Effector CD8-positive, alpha-beta T cell (primary cell): ENCODE data around the gene IRX3.

Source experiments
- DNase-seq: peaks from one replicate; lab custom pipeline; 2025; lab: John Stamatoyannopoulos, UW

The IRX3 gene

GRCh38 chr16:54290833-54291655 lies 4.5 kb upstream of the IRX3 start:
- no peak for DNase-seq

GRCh38 chr16:54289945-54290832 lies 3.6 kb upstream of the IRX3 start:
- no peak for DNase-seq

GRCh38 chr16:54289242-54289944 lies 2.8 kb upstream of the IRX3 start:
- no peak for DNase-seq

GRCh38 chr16:54288835-54289241 lies 2.3 kb upstream of the IRX3 start:
- no peak for DNase-seq

GRCh38 chr16:54288030-54288834 lies 1.6 kb upstream of the IRX3 start:
- no peak for DNase-seq

GRCh38 chr16:54287131-54288029 lies 793 bp upstream of the IRX3 start:
- DNase-seq: no peak

GRCh38 chr16:54286090-54286365 lies 559 bp downstream of the IRX3 start:
- DNase-seq: no peak

- DNase-seq: no peak
Observed at GRCh38 chr16:54285414-54286089, 1.0 kb downstream of the IRX3 start.

GRCh38 chr16:54284931-54285413 lies 1.6 kb downstream of the IRX3 start:
- DNase-seq: no peak

- no peak for DNase-seq
Observed at GRCh38 chr16:54284319-54284930, 2.2 kb downstream of the IRX3 start.

GRCh38 chr16:54283725-54284318 lies 2.8 kb downstream of the IRX3 start:
- DNase-seq: no peak

GRCh38 chr16:54282928-54283724 lies 3.5 kb downstream of the IRX3 start:
- no peak for DNase-seq

GRCh38 chr16:54282202-54282927 lies 4.2 kb downstream of the IRX3 start:
- no peak for DNase-seq

GRCh38 chr16:54281535-54282201 lies 4.9 kb downstream of the IRX3 start:
- DNase-seq: no peak

- no peak for DNase-seq
Observed at GRCh38 chr16:54280751-54281150, 5.8 kb downstream of the IRX3 start.

- DNase-seq: no peak
Observed at GRCh38 chr16:54277845-54278703, 8.5 kb downstream of the IRX3 start.
